Effector memory CD4-positive, alpha-beta T cell (primary cell): Measurements from ENCODE around the gene MIEF2.
A peak's percentile ranks its signal among the peaks of the same experiment; 100 is the strongest.

ENCODE experiments used
- DNase-seq, 3 donors: peaks; one replicate each; pipeline ENCODE4 v3.0.0-alpha.2; 2020
- H3K27ac ChIP-seq: 2 replicates; pipeline ENCODE4 v1.7.0; 2013; ENCODE audit warnings: mild to moderate bottlenecking, low read length, moderate library complexity; ENCODE audit not compliant: insufficient read depth, poor library complexity, severe bottlenecking
- H3K27me3 ChIP-seq: replicated peaks from 2 replicates; pipeline ENCODE4 v1.7.0; 2013; ENCODE audit warnings: mild to moderate bottlenecking, low read length; ENCODE audit not compliant: insufficient read depth, control insufficient read depth, poor library complexity, severe bottlenecking
- H3K36me3 ChIP-seq: 2 replicates; pipeline ENCODE4 v1.7.0; 2013; ENCODE audit warnings: mild to moderate bottlenecking, low read length, moderate library complexity; ENCODE audit not compliant: control insufficient read depth, insufficient read depth
- H3K4me1 ChIP-seq: 2 replicates; pipeline ENCODE4 v1.7.0; 2013; ENCODE audit warnings: low read length, mild to moderate bottlenecking; ENCODE audit not compliant: control insufficient read depth, insufficient read depth, poor library complexity, severe bottlenecking
- H3K4me3 ChIP-seq: 2 replicates; pipeline ENCODE4 v1.7.0; 2013; ENCODE audit warnings: low read length, low read depth, mild to moderate bottlenecking; ENCODE audit not compliant: insufficient read depth, poor library complexity, severe bottlenecking
- H3K9me3 ChIP-seq: 2 replicates; pipeline ENCODE4 v1.7.0; 2013; ENCODE audit warnings: mild to moderate bottlenecking, low read length, moderate library complexity; ENCODE audit not compliant: control insufficient read depth

MIEF2 gene

DNA sequence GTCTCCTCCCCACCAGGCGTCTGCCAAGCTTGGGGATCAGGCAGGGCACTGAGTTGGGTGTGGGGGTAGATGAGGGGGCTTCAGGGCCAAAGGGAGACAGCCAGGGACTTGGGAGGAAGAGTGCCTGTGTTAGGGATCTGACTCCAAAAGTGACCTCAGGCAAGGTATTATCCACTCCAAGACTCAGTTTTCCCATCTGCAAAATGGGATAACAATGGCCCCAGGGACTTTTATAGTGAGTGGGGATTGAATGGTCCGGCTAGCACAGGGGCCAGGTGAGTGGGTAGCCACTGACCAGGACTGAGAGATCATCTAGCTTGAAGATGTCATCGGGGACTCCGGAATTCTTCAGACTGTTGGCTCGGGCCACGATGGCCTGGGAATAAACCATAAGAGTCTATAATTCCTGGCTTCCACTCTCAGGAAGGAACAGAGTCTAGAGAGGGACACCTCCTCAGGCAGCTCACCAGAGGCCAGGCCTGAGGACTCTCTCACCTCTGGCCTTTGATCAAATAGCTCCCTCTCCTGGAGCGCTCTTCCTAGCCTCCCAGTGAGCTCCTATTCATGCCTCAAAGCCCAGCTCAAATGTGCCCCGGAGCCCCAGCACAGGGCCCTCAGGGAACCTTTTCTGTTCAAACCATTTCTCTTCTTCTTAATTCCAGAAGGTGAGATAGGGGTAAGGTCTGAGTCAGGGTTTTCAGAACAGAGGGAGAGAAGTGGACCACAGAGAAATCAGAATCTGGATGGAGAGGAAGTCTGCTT is 5.4 kb upstream of the MIEF2 start:
- H3K36me3 ChIP-seq, result peaks cover 58% of the 10 kb centered on the region
- H3K4me1 ChIP-seq, result peaks cover 27% of the 10 kb centered on the region
- no peak for DNase-seq
- no peaks in the 10 kb centered on the region for H3K27me3 ChIP-seq
- H3K9me3 ChIP-seq, result no peaks in the 10 kb centered on the region
- H3K4me3 ChIP-seq, result no peak overlapping the region
- H3K27ac ChIP-seq, result no peak overlapping the region

DNA sequence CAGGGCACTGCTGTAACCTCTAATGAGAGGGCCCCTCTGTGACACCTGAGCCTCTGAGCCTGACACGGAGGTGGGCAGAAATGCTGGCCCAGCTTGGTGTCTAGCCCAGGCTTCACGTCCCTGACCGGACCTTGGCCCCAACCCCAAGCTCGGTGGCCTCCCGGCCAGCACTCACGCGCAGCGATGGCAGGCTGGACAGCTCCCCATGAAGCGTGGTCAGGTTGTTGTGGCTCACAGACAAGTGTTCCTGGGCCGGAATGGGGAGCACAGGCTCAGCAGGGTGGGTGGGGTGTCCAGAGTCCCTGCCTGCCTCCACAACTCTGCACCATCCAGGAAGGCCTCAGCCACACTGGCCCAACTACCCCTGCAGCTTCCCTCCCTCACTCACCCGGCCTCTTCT is 4.1 kb upstream of the MIEF2 start:
- no peak overlapping the region for H3K4me3 ChIP-seq
- peaks cover 46% of the 10 kb centered on the region for H3K36me3 ChIP-seq
- no peak for DNase-seq
- H3K9me3 ChIP-seq, result no peaks in the 10 kb centered on the region
- peaks cover 32% of the 10 kb centered on the region for H3K4me1 ChIP-seq
- no peak overlapping the region for H3K27ac ChIP-seq
- H3K27me3 ChIP-seq, result no peaks in the 10 kb centered on the region

DNA sequence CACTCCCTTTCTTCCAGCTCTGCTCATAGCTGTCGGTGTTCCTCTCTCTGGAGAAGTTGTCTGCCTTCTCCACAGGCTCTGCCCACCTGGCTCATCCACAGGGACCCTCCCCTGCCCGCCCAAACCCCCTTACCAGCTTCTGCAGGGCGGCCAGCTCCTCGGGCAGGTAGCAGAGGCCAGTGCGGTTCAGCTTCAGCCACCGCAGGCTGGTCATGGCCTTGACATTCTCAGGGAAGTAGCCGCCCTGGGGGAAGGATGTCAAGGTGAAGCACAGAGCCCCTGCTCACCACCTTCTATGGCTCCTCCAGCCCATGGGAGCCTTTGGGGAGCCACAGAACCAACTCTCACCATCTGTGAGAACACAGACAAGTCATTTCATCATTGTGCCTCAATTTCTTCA is 3.7 kb upstream of the MIEF2 start:
- DNase-seq, result no peak
- H3K4me1 ChIP-seq, result peaks cover 36% of the 10 kb centered on the region
- peaks cover 42% of the 10 kb centered on the region for H3K36me3 ChIP-seq
- peak overlapping the region; percentile 82 for H3K27ac ChIP-seq
- no peaks in the 10 kb centered on the region for H3K27me3 ChIP-seq
- no peaks in the 10 kb centered on the region for H3K9me3 ChIP-seq
- peak overlapping the region; percentile 89 for H3K4me3 ChIP-seq

- peak overlapping the region; percentile 89 for H3K4me3 ChIP-seq
- H3K27ac ChIP-seq, result peak overlapping the region; percentile 82
- no peaks in the 10 kb centered on the region for H3K27me3 ChIP-seq
- no peaks in the 10 kb centered on the region for H3K9me3 ChIP-seq
- H3K4me1 ChIP-seq, result peaks cover 37% of the 10 kb centered on the region
- peaks cover 35% of the 10 kb centered on the region for H3K36me3 ChIP-seq
- peak in 1 of 3 donors; percentile 25 for DNase-seq
These were observed 3.0 kb upstream of the MIEF2 start for GRCh38 chr17:18257268-18257981.

GRCh38 chr17:18257982-18258355 is 2.5 kb upstream of the MIEF2 start:
- Histone ChIP-seq H3K27ac (peak overlapping the region; percentile 82), H3K4me1 (peaks cover 37% of the 10 kb centered on the region), H3K36me3 (peaks cover 33% of the 10 kb centered on the region), H3K4me3 (peak overlapping the region; percentile 89), H3K27me3 (no peaks in the 10 kb centered on the region), H3K9me3 (no peaks in the 10 kb centered on the region)
- peak; percentile 16 to 27 (median 27) for DNase-seq

DNA sequence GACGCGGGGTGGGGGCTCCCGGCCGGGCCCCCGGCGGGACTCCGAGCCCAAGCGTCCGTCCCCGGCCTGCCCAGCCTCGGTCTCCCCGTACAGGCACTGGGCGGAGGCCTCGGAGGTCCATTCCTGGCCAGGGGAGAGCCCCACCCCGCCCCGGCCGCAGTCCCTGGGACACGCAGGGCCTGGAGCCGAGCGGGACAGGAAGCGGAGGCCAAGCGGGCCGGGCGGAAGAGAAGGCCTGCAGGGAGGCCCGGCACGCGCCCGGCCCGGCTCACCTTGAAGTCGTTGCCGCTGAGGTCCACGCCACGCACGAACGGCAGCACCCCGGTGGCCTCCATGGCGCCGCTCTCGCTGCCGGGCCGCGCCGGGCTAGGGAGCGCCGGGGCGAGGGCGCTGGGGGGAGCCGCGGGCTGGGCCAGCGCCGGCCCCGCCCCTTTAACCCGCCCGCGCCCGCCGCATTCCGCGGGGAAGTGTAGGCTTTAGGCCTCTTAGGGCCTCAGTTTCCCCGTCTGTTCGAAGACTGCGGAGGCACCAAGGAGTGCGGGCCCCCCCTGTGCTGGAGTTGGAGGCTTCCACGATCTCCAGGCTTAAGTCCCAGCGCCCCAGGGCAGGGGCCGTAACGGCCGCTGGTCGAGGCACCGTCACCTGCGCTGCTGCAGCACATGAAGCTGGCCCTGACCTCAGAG is 2.0 kb upstream of the MIEF2 start, which contains the start of gene FLII:
Gene FLII, minus strand, starts transcription at position 383 of the 683 bp plus-strand sequence. Its CDS starts 48 bp downstream, at position 335.
- Histone ChIP-seq H3K9me3 (no peaks in the 10 kb centered on the region), H3K4me3 (peak within 1 kb of the TSS; percentile 89), H3K27ac (peak within 1 kb of the TSS; percentile 82), H3K27me3 (no peaks in the 10 kb centered on the region), H3K36me3 (peaks cover 33% of the 10 kb centered on the region), H3K4me1 (peaks cover 37% of the 10 kb centered on the region)
- peak; percentile 11 to 46 (median 38) for DNase-seq

- H3K36me3 ChIP-seq, result peaks cover 31% of the 10 kb centered on the region
- no peaks in the 10 kb centered on the region for H3K9me3 ChIP-seq
- H3K4me3 ChIP-seq, result peak overlapping the region; percentile 81
- no peak for DNase-seq
- H3K4me1 ChIP-seq, result peaks cover 37% of the 10 kb centered on the region
- no peaks in the 10 kb centered on the region for H3K27me3 ChIP-seq
- peak overlapping the region; percentile 88 for H3K27ac ChIP-seq
These were observed 686 bp upstream of the MIEF2 start for GRCh38 chr17:18259621-18260331.

DNA sequence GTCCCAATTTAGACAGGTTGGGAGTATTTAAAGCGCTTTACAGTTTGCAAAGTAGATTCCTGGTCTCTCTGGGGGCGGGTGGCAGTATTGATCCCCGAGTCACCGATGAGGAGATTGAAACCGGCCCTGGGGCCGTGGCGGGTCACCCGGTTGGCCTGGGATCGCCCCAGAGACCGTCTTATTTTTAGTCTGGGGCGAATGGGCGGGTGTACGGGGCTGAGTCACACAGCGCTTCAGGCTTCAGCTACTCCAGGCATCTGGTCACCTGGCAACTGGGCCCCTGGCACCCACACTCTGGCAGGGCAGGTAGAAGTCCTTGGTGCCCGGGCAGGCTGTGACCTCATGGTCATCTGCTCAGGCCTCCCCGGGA is 669 bp downstream of the MIEF2 start:
- Histone ChIP-seq H3K9me3 (no peaks in the 10 kb centered on the region), H3K4me1 (peaks cover 37% of the 10 kb centered on the region), H3K27ac (peak overlapping the region; percentile 88), H3K4me3 (peak overlapping the region; percentile 81), H3K36me3 (peaks cover 22% of the 10 kb centered on the region), H3K27me3 (no peaks in the 10 kb centered on the region)
- DNase-seq, result peak in 1 of 3 donors; percentile 8

DNA sequence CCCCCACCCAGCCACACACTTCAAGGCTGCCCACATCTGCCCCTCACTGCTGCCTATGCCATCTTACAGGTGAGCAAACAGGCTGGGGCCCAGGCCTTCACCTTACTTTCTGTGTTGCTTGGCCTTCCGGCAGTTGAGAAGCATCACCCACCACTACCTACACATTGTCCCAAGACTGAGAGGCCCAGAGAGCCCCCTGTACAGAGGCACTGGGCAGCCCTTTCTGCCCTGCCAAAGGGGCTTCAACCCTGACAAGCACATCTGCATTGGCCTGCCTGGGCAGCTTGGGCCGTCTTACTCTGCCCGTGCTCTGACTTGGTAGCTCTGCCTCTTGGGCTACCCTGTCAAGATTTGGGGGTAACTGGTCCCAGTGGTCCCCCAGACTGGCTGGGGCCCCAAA is 1.2 kb downstream of the MIEF2 start:
- Histone ChIP-seq H3K27ac (peak overlapping the region; percentile 88), H3K4me1 (peaks cover 34% of the 10 kb centered on the region), H3K9me3 (no peaks in the 10 kb centered on the region), H3K4me3 (no peak overlapping the region), H3K36me3 (peaks cover 19% of the 10 kb centered on the region), H3K27me3 (no peaks in the 10 kb centered on the region)
- DNase-seq, result no peak
